ENCODE measurements around the gene VAPB.

VAPB gene

GRCh38 chr20:58377017-58377416 is 12.0 kb upstream of the VAPB start:
- no peak for DNase-seq
- Histone ChIP-seq H3K27ac (ENCODE audit: insufficient read depth, low read length, poor library complexity, severe bottlenecking) (no peak overlapping the region), H3K27me3 (replicated peaks; ENCODE audit: control insufficient read depth, insufficient read depth, low read length, poor library complexity, severe bottlenecking) (peaks cover 4% of the 10 kb centered on the region)

GRCh38 chr20:58377766-58378401 is 11.1 kb upstream of the VAPB start:
- DNase-seq: no peak

More at GRCh38 chr20:58377017-58377416, 12.0 kb upstream of the VAPB start:
- Histone ChIP-seq H3K4me1 (ENCODE audit: control insufficient read depth, insufficient read depth, low read length, poor library complexity, severe bottlenecking) (no peaks in the 10 kb centered on the region), H3K36me3 (ENCODE audit: control insufficient read depth, insufficient read depth, low read length) (no peaks in the 10 kb centered on the region), H3K4me3 (ENCODE audit: insufficient read depth, low read depth, low read length, poor library complexity, severe bottlenecking) (no peak overlapping the region), H3K9me3 (ENCODE audit: control insufficient read depth, low read length) (no peaks in the 10 kb centered on the region)

GRCh38 chr20:58378704-58379103 is 10.3 kb upstream of the VAPB start:
- Histone ChIP-seq H3K4me3 (ENCODE audit: insufficient read depth, low read depth, low read length, poor library complexity, severe bottlenecking) (no peak overlapping the region), H3K36me3 (ENCODE audit: control insufficient read depth, insufficient read depth, low read length) (no peaks in the 10 kb centered on the region), H3K27me3 (replicated peaks; ENCODE audit: control insufficient read depth, insufficient read depth, low read length, poor library complexity, severe bottlenecking) (peaks cover 4% of the 10 kb centered on the region), H3K9me3 (ENCODE audit: control insufficient read depth, low read length) (no peaks in the 10 kb centered on the region), H3K4me1 (ENCODE audit: control insufficient read depth, insufficient read depth, low read length, poor library complexity, severe bottlenecking) (no peaks in the 10 kb centered on the region), H3K27ac (ENCODE audit: insufficient read depth, low read length, poor library complexity, severe bottlenecking) (no peak overlapping the region)
- no peak for DNase-seq

More at GRCh38 chr20:58377766-58378401, 11.1 kb upstream of the VAPB start:
- Histone ChIP-seq H3K27ac (ENCODE audit: insufficient read depth, low read length, poor library complexity, severe bottlenecking) (no peak overlapping the region), H3K9me3 (ENCODE audit: control insufficient read depth, low read length) (no peaks in the 10 kb centered on the region), H3K4me1 (ENCODE audit: control insufficient read depth, insufficient read depth, low read length, poor library complexity, severe bottlenecking) (no peaks in the 10 kb centered on the region), H3K4me3 (ENCODE audit: insufficient read depth, low read depth, low read length, poor library complexity, severe bottlenecking) (no peak overlapping the region), H3K36me3 (ENCODE audit: control insufficient read depth, insufficient read depth, low read length) (no peaks in the 10 kb centered on the region), H3K27me3 (replicated peaks; ENCODE audit: control insufficient read depth, insufficient read depth, low read length, poor library complexity, severe bottlenecking) (peaks cover 4% of the 10 kb centered on the region)

- no peak for DNase-seq
- Histone ChIP-seq H3K27ac (ENCODE audit: insufficient read depth, low read length, poor library complexity, severe bottlenecking) (no peak overlapping the region), H3K9me3 (ENCODE audit: control insufficient read depth, low read length) (no peaks in the 10 kb centered on the region), H3K4me1 (ENCODE audit: control insufficient read depth, insufficient read depth, low read length, poor library complexity, severe bottlenecking) (no peaks in the 10 kb centered on the region), H3K27me3 (replicated peaks; ENCODE audit: control insufficient read depth, insufficient read depth, low read length, poor library complexity, severe bottlenecking) (peaks cover 4% of the 10 kb centered on the region), H3K36me3 (ENCODE audit: control insufficient read depth, insufficient read depth, low read length) (no peaks in the 10 kb centered on the region), H3K4me3 (ENCODE audit: insufficient read depth, low read depth, low read length, poor library complexity, severe bottlenecking) (no peak overlapping the region)
Measured at GRCh38 chr20:58381627-58382026, 7.4 kb upstream of the VAPB start.

- Histone ChIP-seq H3K27ac (ENCODE audit: insufficient read depth, low read length, poor library complexity, severe bottlenecking) (no peak overlapping the region), H3K27me3 (replicated peaks; ENCODE audit: control insufficient read depth, insufficient read depth, low read length, poor library complexity, severe bottlenecking) (peaks cover 4% of the 10 kb centered on the region), H3K9me3 (ENCODE audit: control insufficient read depth, low read length) (no peaks in the 10 kb centered on the region), H3K36me3 (ENCODE audit: control insufficient read depth, insufficient read depth, low read length) (no peaks in the 10 kb centered on the region), H3K4me1 (ENCODE audit: control insufficient read depth, insufficient read depth, low read length, poor library complexity, severe bottlenecking) (no peaks in the 10 kb centered on the region), H3K4me3 (ENCODE audit: insufficient read depth, low read depth, low read length, poor library complexity, severe bottlenecking) (no peak overlapping the region)
- no peak for DNase-seq
Measured at GRCh38 chr20:58382096-58382495, 6.9 kb upstream of the VAPB start.

- H3K36me3 ChIP-seq (ENCODE audit: control insufficient read depth, insufficient read depth, low read length): no peaks in the 10 kb centered on the region
- no peak overlapping the region for H3K4me3 ChIP-seq (ENCODE audit: insufficient read depth, low read depth, low read length, poor library complexity, severe bottlenecking)
- H3K27ac ChIP-seq (ENCODE audit: insufficient read depth, low read length, poor library complexity, severe bottlenecking): no peak overlapping the region
- DNase-seq: no peak
- H3K27me3 ChIP-seq (replicated peaks; ENCODE audit: control insufficient read depth, insufficient read depth, low read length, poor library complexity, severe bottlenecking): peaks cover 4% of the 10 kb centered on the region
- peaks cover 2% of the 10 kb centered on the region for H3K4me1 ChIP-seq (ENCODE audit: control insufficient read depth, insufficient read depth, low read length, poor library complexity, severe bottlenecking)
- no peaks in the 10 kb centered on the region for H3K9me3 ChIP-seq (ENCODE audit: control insufficient read depth, low read length)
Measured at GRCh38 chr20:58384821-58385220, 4.2 kb upstream of the VAPB start.

GRCh38 chr20:58388028-58388601 is 914 bp upstream of the VAPB start:
- peak overlapping the region; percentile 69 for H3K27ac ChIP-seq (ENCODE audit: insufficient read depth, low read length, poor library complexity, severe bottlenecking)
- no peaks in the 10 kb centered on the region for H3K9me3 ChIP-seq (ENCODE audit: control insufficient read depth, low read length)
- no peak for DNase-seq
- peaks cover 12% of the 10 kb centered on the region for H3K4me1 ChIP-seq (ENCODE audit: control insufficient read depth, insufficient read depth, low read length, poor library complexity, severe bottlenecking)
- no peak overlapping the region for H3K4me3 ChIP-seq (ENCODE audit: insufficient read depth, low read depth, low read length, poor library complexity, severe bottlenecking)
- H3K36me3 ChIP-seq (ENCODE audit: control insufficient read depth, insufficient read depth, low read length): no peaks in the 10 kb centered on the region
- no peaks in the 10 kb centered on the region for H3K27me3 ChIP-seq (replicated peaks; ENCODE audit: control insufficient read depth, insufficient read depth, low read length, poor library complexity, severe bottlenecking)

GRCh38 chr20:58389324-58389967 is 417 bp downstream of the VAPB start:
- Histone ChIP-seq H3K4me1 (ENCODE audit: control insufficient read depth, insufficient read depth, low read length, poor library complexity, severe bottlenecking) (peaks cover 12% of the 10 kb centered on the region), H3K9me3 (ENCODE audit: control insufficient read depth, low read length) (no peaks in the 10 kb centered on the region), H3K4me3 (ENCODE audit: insufficient read depth, low read depth, low read length, poor library complexity, severe bottlenecking) (peak overlapping the region; percentile 77), H3K36me3 (ENCODE audit: control insufficient read depth, insufficient read depth, low read length) (no peaks in the 10 kb centered on the region), H3K27me3 (replicated peaks; ENCODE audit: control insufficient read depth, insufficient read depth, low read length, poor library complexity, severe bottlenecking) (no peaks in the 10 kb centered on the region), H3K27ac (ENCODE audit: insufficient read depth, low read length, poor library complexity, severe bottlenecking) (peak overlapping the region; percentile 98)
- peak in 2 of 3 donors; percentile 30 to 39 for DNase-seq

GRCh38 chr20:58389968-58390658 is 1.1 kb downstream of the VAPB start:
- H3K9me3 ChIP-seq (ENCODE audit: control insufficient read depth, low read length): no peaks in the 10 kb centered on the region
- no peaks in the 10 kb centered on the region for H3K36me3 ChIP-seq (ENCODE audit: control insufficient read depth, insufficient read depth, low read length)
- H3K27me3 ChIP-seq (replicated peaks; ENCODE audit: control insufficient read depth, insufficient read depth, low read length, poor library complexity, severe bottlenecking): no peaks in the 10 kb centered on the region
- peak overlapping the region; percentile 77 for H3K4me3 ChIP-seq (ENCODE audit: insufficient read depth, low read depth, low read length, poor library complexity, severe bottlenecking)
- no peak for DNase-seq
- peak overlapping the region; percentile 98 for H3K27ac ChIP-seq (ENCODE audit: insufficient read depth, low read length, poor library complexity, severe bottlenecking)
- H3K4me1 ChIP-seq (ENCODE audit: control insufficient read depth, insufficient read depth, low read length, poor library complexity, severe bottlenecking): peaks cover 12% of the 10 kb centered on the region

- Histone ChIP-seq H3K4me3 (ENCODE audit: insufficient read depth, low read depth, low read length, poor library complexity, severe bottlenecking) (peak overlapping the region; percentile 77), H3K27ac (ENCODE audit: insufficient read depth, low read length, poor library complexity, severe bottlenecking) (no peak overlapping the region)
Measured at GRCh38 chr20:58390659-58391035, 1.6 kb downstream of the VAPB start.

More at GRCh38 chr20:58390659-58391035, 1.6 kb downstream of the VAPB start:
- DNase-seq: no peak
- H3K9me3 ChIP-seq (ENCODE audit: control insufficient read depth, low read length): no peaks in the 10 kb centered on the region
- H3K27me3 ChIP-seq (replicated peaks; ENCODE audit: control insufficient read depth, insufficient read depth, low read length, poor library complexity, severe bottlenecking): no peaks in the 10 kb centered on the region
- H3K4me1 ChIP-seq (ENCODE audit: control insufficient read depth, insufficient read depth, low read length, poor library complexity, severe bottlenecking): peaks cover 12% of the 10 kb centered on the region
- no peaks in the 10 kb centered on the region for H3K36me3 ChIP-seq (ENCODE audit: control insufficient read depth, insufficient read depth, low read length)
